Mesenteric fat pad (tissue), 1 donor: ENCODE measurements around the gene GAK. TPM values are rescaled to one million over a fixed set of nuclear protein-coding genes. Genes with fewer than 3 reads are reported as not detected.

ENCODE experiments used
- DNase-seq: peaks from one replicate; pipeline ENCODE4 v3.0.0-alpha.2; 2020; ENCODE audit warnings: low spot score
- total RNA-seq: library from RNA; stranded (reverse); fragmentation: NEBNext Ultra II Directional; extraction: Animal tissue kit (Norgen Biotek cat#: 25700); gene quantifications from one replicate; pipeline ENCODE4 v1.2.1, GENCODE V29; 2021
- donor health status: DM: yes; HTN: yes; CAD: no.

GAK gene
- total RNA-seq, 1 donor from 2014 or later, result 91.3 TPM

DNA sequence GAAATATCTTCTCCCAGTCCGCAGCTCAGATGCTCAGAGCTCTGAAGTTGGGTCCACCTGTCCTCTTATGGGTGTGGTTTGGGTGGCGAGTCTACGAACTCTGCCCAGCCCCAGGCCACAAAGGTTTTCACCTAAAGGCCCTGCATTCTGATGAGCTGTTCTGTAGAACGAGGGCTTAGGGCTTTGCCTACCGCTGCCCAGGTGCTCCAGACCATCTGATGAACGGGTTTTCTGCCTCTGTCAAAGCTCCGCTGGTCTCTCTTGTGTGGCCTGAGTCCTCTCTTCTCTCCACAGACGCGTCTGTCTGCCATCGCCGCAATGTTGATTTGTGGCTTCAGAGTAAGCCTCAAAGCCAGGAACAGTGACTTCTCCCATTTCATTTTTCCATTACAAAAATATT is 77.8 kb downstream of the GAK start:
- no peak for DNase-seq

- no peak for DNase-seq
Measured at GRCh38 chr4:853416-853781, 78.7 kb downstream of the GAK start.

GRCh38 chr4:851701-852430 is 80.2 kb downstream of the GAK start:
- DNase-seq, result no peak

DNA sequence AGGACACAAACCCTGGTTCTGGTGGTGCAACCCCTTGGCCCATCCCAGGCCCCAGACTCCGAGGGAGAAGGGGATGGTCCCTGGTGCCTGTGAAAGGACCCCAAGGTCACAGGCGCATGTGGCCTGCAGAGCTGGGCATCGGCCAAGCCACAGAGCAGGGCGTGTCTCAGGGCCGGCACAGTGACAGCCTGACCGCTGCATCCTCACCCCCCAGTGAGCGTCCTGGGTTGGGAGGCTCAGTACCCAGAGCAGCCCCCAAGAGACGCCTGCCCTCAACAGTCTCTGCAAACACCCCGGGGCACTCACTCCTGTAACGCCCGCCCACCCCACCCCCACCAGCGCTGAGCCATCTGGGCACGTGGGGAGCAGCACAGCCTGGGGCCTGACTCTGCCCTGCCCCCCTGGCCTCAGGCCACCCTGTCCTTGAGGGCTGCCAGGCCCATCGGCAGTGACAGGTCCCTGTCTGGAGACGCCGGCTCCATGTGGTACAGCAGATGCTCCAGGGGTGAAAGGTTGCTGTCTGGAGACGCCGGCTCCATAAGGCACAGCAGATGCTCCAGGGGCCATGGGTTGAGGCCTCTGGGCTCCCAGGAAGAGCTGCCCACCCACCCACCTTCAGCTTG is 81.7 kb downstream of the GAK start:
- DNase-seq, result no peak

DNA sequence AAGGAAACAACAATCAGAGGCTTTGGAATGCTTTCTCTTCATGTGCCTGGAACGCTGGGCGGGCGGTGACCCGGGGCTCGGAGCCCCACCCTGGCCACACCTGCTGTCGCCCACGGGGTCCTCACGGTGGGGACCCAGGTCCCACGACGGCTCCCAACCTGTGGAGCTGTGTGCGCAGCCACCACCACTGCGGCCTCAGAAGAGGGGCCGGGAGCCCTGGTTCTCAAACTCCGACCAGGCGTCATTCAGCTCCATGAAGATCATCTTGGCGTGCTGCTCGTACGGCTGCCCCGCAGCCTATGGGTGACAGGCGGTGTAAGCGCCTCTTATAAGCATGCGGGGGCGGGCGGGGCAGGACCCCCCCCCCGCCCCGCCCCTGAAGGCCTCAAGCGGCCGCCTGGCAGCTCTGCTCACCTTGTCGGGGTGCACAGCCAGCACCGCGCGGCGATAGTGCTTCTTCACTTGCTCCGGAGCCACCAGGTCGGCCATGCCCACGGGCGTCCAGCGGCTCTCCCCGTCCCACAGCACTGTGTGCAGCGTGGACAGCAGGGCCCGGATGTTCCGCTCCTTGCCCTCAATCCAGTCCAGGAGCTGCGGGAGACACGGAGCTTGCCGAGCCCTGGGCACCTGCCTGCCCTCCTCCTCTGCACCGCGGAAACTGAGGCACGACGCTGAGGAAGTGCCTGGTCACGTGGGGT is 82.5 kb downstream of the GAK start:
- DNase-seq, result no peak

GRCh38 chr4:848803-849477 is 83.2 kb downstream of the GAK start:
- DNase-seq, result no peak

- no peak for DNase-seq
Measured at GRCh38 chr4:848307-848691, 83.8 kb downstream of the GAK start.

DNA sequence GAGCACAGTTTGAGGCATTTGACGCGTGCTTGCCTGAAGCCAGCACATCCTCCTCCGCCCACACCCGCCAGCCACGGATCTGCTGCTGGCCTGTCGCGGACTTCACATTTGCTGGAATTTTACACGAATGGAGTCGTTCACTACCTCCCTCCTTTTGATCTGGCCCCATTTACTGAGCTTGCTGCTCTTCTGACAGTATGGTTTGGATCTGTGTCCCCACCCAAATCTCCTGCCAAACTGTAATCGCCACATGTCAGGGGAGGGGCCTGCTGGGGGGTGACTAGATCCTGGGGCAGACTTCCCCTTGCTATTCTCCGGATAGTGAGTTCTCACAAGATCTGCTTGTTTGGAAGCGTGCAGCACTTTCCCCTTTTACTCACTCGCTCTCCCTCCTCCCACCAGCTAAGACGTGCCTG is 86.3 kb downstream of the GAK start:
- DNase-seq, result no peak

- no peak for DNase-seq
Measured at GRCh38 chr4:845233-845835, 86.8 kb downstream of the GAK start.

- no peak for DNase-seq
Measured at GRCh38 chr4:844752-845232, 87.3 kb downstream of the GAK start.

DNA sequence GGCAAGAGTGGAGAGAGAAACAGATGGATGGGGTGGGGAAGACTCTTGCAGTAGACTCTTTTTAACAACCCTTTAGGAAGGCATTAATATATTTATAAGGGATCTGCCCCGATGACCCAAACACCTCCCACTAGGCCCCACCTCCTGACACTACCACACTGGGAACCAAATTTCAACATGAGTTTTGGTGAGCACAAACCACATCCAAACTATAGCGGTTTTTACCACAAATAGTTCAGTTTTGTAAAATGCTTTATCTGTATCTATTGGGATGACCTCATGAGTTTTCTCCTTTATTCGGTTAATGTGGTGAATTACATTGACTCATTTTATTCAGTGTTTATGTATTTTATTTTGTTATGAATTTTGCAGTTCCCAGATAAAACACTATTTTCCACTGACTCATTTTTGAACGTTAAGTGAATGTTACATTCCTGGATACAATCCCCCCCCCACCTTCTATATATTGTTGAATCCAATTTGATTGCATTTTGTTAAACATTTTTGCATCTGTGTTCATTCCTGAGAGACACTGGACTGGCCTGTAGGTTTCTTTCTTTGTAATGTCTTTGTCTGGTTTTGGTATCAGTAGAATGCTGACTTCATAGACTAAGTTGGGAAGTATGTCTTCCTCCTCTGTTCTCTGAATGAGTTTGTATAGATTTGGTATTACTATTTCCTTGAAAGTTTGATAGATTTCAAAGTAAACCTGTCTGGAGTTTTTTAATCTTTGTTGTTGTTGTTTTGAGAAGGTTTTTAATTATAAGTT is 92.3 kb downstream of the GAK start:
- no peak for DNase-seq

GRCh38 chr4:837772-838171 is 94.3 kb downstream of the GAK start:
- no peak for DNase-seq

DNA sequence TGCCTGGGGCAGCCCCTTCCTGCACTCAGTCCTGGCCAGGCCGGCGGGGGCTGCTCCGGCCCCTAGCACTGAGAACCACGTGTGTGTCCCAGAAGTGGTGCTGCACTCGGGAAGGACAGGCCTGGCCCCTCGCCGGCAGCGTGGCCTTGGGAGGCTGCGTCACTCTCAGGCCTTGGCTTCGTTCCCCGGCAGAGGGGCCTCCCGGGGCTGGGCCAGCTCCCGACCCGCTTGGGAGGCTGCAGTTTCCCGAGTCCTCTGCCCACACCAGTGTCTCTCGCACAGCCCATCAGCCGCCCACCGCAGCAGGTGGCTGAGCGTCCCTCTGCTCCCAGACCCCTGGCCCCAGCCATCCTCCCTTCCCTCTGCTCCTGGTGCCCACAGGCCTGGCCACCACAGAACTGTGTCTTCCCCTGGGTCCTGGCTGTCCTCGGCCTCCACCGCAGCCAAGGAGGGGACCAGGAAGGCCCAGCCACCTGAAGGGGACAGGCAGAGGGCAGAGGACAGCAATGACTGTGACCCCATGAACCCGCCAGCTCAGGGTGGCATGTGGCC is 95.3 kb downstream of the GAK start:
- no peak for DNase-seq

- DNase-seq, result no peak
Measured at GRCh38 chr4:836003-836511, 96.1 kb downstream of the GAK start.

DNA sequence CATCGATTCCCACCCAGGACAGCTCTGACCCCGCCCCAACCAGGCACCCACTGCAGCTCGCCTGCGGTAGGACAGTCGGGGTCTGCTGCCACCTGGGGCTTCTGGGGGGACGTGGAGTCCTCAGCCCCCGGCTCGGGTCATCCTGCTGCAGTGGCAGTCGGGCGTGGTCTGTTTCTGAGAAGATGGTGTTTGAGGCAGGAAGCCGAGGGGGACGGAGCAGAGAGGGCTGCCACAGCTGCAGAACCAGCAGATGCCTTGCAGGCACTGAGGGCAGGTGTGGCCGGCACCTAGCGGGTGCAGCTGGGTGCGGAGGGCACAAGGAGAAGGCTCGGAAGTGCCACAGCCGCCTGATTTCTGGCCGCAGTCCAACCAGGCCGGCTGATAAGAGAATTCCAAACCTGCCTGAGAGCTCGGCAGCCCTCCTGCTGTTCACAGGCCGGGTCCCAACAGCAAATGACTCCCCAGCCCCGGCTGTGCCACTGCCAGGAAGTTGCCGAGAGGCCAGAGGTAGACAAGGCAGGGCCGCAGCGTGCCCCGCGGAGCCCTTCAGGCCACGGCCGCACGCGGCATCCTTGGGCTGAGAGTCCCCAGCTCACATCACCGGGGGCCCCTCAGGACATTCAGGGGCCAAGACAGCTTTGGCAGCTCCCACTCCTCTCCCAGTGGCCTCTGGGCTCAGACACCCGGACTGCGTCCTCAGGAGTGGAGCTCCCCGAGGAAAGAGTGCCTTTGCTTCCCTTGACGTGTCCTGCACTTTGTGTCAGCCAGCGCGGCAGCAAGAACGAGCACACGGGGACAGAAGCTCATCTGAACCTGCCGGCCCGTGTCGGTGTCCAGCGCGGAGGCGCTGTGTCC is 96.7 kb downstream of the GAK start:
- DNase-seq, result no peak

DNA sequence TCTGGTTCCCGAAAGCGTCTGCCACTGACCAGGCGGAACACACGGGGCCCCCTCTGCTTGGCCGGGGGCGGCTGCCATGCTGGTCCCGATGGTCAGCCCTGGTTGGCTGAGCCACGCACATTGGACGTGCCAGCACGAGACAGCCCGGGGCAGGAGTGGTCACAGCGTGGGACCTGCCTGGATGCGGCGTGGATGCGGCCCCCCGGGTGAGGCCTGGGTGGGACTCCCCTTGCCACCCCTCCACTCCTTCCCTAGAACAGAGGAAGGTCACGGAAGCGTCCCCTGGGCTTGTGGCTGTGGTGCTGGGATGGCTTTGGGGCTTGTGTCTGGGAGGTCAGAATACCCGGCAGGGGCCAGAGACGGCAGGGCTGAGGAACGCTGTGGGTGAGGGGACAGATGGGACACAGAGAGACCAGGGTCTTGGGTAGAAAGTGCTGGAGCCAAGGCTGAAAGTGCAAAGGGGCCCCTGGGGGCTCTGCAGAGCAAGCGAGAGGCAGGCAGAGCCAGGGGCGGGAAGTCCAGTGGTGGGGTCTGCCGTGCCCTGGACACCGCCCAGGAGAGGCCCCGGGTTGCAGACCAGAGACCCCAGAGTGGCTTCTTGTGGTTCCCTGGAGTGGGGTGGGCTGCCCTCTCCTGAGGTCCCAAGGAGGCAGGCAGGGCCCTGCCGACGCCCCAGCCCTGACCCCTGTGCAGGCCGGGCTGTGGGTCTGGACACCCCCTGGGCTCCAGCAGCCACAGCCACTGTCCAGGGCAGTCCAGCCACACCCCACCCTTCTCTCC is 97.6 kb downstream of the GAK start:
- DNase-seq, result no peak

DNA sequence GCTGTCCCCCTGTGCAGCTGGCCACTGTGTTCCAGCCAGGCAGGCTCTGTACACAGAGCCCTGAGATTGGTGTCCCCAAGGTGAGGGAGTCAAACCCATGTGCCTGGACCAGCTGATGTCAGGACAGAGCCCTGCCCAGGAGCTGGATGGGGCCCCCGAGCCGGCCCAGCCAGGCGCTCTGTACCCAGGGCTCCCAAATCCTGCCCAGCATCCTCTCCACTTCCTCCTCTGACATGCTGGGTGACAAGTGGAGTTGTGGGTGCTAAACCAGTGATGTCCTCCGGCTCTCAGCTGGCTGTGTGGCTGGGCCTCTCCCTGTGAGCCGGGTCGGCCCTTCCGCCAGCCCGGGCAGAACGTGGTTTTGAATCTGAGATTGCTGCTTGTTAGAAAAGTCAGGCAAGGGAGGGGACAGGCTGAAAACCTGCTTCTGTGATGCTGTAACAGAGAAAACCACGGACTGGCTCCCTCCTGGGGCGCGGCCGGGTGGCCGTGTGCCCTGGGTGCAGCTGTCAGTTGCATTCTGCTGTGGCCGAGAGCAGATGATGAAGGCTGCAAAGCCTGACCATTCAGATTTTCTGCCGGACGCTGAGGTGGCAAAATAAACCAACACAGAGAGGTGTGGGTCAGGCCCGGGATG is 98.3 kb downstream of the GAK start:
- no peak for DNase-seq

GRCh38 chr4:833156-833555 is 99.0 kb downstream of the GAK start:
- no peak for DNase-seq
